ENCODE measurements around the gene VPS11. TPM values are rescaled to one million over a fixed set of nuclear protein-coding genes. Genes with fewer than 3 reads are reported as not detected.
"Not testable (repeated sequence)": the region's sequence is repeated elsewhere in the genome, so short reads cannot be mapped to it uniquely, and the experiment has no call there.

VPS11 gene
- total RNA-seq, 1 donor from 2014 or later: 23.0 TPM

DNA sequence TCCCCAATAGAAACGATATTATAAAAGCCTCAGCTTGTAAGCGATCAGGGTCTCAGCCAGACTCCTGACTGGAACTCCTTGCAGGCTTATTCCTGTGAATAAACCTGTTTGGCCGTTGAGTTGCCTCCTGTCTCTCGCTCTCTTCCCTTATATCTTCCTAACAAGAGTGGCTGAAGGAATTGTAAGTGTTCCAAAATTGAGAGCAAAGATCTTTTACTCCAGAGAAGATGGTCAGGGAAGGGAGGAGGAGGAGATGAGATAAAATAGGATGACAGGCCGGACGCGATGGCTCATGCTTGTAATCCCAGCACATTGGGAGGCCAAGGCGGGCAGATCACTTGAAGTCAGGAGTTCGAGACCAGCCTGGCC lies 35.7 kb upstream of the VPS11 start:
- DNase-seq (no peak), ATAC-seq (no peak)
- intact Hi-C loops (cut with micrococcal nuclease): no loop called here

DNA sequence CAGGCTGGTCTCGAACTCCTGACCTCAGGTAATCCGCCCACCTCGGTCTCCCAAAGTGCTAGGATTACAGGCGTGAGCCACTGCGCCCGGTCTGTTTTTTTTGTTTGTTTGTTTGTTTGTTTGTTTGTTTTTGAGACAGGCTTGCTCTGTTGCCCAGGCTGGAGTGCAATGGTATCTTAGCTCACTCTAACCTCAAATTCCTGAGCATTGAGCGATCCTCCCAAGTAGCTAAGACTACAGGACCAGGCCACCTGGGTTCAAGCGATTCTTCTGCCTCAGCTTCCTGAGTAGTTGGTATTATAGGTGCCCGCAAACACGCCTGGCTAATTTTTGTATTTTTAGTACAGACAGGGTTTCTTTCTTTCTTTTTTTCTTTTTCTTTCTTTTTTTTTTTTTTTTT lies 34.2 kb upstream of the VPS11 start:
- intact Hi-C loops (cut with micrococcal nuclease); ATAC-seq; DNase-seq: not testable (repeated sequence)

DNA sequence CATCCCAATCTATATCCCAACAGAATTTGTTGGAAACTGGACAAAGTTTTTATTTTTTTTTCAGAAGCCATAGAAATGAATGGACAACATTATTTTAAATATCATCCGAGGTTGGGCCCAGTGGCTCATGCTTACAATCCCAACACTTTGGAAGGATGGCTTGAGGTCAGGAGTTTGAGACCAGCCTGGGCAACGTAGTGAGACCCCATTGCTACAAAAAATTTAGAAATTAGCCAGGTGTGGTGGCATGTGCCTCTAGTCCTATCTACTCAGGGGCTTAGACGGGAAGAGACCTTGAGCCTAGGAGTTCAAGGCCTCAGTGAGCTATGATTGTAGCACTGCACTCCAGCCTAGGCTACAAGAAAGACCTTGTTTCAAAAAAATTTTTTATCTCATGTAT lies 32.8 kb upstream of the VPS11 start:
- intact Hi-C loops (cut with micrococcal nuclease): no loop called here
- no peak for DNase-seq
- no peak for ATAC-seq

DNA sequence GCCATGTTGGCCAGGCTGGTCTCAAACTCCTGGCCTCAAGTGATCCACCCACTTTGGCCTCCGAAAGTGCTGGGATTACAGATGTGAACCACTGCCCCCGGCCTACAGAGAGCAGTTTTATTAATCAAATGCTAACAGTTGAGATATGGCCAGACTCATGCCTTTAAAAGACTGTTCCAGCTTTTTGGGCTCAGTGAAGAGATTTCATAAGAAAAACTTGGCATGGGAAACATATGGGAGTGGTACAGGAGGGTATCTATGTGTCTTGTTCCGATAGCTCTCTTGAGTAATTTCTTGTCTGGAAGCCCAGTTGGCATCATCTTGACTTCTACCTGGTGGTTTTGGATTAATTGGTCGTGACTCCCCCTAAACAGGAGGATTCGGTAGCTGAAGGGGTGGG lies 28.7 kb upstream of the VPS11 start:
- intact Hi-C loops (cut with micrococcal nuclease): no loop called here
- no peak for ATAC-seq
- no peak for DNase-seq

DNA sequence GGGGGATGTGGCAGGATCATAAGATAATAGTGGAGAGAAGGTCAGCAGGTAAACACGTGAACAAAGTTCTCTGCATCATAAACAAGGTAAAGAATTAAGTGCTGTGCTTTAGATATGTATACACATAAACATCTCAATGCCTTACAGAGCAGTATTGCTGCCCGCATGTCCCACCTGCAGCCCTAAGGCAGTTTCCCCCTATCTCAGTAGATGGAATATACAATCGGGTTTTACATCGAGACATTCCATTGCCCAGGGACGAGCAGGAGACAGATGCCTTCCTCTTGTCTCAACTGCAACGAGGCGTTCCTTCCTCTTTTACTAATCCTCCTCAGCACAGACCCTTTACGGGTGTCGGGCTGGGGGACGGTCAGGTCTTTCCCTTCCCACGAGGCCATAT lies 28.1 kb upstream of the VPS11 start:
- DNase-seq; intact Hi-C loops (cut with micrococcal nuclease); ATAC-seq: not testable (repeated sequence)

- intact Hi-C loops (cut with micrococcal nuclease): no loop called here
- DNase-seq (no peak), ATAC-seq (no peak)
These were observed 25.6 kb upstream of the VPS11 start for GRCh38 chr11:119041821-119042514.

GRCh38 chr11:119042927-119043326 lies 24.7 kb upstream of the VPS11 start:
- DNase-seq: no peak
- intact Hi-C loops (cut with micrococcal nuclease): no loop called here
- no peak for ATAC-seq

- no peak for ATAC-seq
- intact Hi-C loops (cut with micrococcal nuclease): no loop called here
These were observed 22.9 kb upstream of the VPS11 start for GRCh38 chr11:119044708-119045107.

DNA sequence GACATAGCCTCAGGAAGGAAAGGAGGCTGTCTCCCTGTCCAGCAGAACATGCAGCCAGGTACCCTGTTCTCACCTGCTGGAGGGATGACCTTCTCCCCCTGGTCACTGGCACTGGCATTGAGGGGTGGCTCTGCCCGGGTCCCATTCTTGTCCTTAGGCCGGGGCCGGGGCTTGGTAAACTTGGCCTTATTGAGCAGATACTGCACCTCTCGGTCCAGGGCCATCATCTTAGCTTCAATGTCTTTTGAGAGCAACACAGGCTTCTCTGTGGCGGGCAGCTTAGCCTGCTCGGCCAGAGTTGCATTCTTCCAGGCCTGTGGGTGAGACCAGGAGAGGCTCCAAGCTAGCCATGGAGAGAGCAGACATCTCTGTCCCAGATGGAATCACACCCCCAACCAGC lies 21.1 kb upstream of the VPS11 start:
- DNase-seq: no peak
- no peak for ATAC-seq
- intact Hi-C loops (cut with micrococcal nuclease): no loop called here

More at GRCh38 chr11:119044708-119045107, 22.9 kb upstream of the VPS11 start:
- DNase-seq: no peak

DNA sequence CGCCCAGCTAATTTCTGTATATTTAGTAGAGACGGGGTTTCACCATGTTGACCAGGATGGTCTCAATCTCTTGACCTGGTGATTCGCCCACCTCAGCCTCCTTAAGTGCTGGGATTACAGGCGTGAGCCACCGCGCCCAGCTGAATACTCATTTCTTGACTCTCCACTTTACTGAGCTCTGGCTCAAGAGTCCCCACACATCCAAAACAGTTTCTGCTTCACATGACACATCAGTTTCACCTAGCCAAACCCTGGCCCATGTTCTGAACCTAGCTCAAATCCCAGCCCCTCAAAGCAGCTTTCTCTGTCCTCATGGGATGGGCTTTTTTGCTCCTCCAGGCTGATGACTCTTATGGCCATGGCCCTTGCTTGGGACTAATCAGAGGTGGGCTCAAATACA lies 20.4 kb upstream of the VPS11 start:
- intact Hi-C loops (cut with micrococcal nuclease): no loop called here
- ATAC-seq (no peak), DNase-seq (no peak)

DNA sequence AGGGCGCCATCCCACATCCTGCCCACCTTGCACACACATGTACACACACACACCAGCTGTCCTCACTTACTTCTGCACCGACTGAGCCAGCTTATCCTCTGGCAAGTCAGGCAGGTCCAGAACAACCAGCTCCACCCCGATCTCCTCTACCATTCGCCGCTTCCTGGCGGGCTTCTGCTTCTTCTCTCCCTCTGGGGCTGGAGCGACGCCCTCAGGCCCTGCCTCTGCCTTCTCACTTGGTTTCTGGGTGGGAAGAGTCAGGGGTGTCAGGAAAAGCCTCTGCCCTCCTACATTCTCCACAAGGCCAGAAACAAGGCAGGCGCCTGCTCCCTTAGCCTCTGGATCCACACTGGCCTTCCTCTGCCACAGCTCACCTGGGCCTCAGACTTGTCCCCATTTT lies 19.0 kb upstream of the VPS11 start:
- DNase-seq (no peak), ATAC-seq (no peak)
- intact Hi-C loops (cut with micrococcal nuclease): no loop called here

- intact Hi-C loops (cut with micrococcal nuclease): no loop called here
- ATAC-seq: no peak
- no peak for DNase-seq
These were observed 18.5 kb upstream of the VPS11 start for GRCh38 chr11:119049081-119049480.

DNA sequence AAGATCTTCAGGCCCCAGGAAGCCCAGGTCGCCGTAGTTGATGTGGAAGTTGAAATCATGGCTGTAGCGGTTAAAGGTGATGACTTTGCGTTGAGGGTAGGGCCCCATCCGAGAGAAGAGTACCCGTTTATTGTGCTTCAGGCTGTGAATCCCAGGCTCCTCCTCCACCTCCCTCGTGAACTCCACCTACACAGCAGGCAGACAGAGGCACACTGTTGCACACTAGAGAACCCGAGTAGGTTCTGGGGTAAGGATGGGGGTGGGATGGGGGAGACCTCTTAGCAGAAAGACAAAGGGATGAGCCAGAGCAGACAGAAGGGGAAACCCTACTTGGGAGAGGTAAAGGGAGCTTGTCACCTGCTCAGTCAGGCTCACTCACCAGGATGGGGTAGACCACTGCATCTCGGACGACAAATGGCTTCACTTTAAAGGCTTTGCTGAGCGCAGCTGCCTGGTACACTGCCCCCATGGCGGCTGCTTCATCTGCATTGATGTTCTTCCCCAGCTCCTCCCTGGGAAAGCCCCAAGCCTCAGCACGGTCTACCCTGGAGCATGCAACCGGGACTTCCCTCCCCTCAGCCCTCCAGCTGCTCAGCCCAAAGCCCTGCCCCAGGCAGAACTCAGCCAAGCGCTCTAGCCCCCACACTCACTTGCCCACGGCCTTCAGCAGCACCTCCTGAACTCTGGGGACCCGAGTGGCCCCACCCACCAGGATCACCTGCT lies 16.0 kb upstream of the VPS11 start:
- intact Hi-C loops (cut with micrococcal nuclease): no loop called here
- ATAC-seq (no peak), DNase-seq (no peak)

- no peak for DNase-seq
- intact Hi-C loops (cut with micrococcal nuclease): no loop called here
- ATAC-seq: no peak
These were observed 15.3 kb upstream of the VPS11 start for GRCh38 chr11:119052163-119052814.

GRCh38 chr11:119054418-119054817 lies 13.2 kb upstream of the VPS11 start:
- intact Hi-C loops (cut with micrococcal nuclease): no loop called here
- no peak for ATAC-seq
- DNase-seq: no peak

- ATAC-seq (no peak), DNase-seq (no peak)
- intact Hi-C loops (cut with micrococcal nuclease): no loop called here
These were observed 11.7 kb upstream of the VPS11 start for GRCh38 chr11:119055901-119056300.

DNA sequence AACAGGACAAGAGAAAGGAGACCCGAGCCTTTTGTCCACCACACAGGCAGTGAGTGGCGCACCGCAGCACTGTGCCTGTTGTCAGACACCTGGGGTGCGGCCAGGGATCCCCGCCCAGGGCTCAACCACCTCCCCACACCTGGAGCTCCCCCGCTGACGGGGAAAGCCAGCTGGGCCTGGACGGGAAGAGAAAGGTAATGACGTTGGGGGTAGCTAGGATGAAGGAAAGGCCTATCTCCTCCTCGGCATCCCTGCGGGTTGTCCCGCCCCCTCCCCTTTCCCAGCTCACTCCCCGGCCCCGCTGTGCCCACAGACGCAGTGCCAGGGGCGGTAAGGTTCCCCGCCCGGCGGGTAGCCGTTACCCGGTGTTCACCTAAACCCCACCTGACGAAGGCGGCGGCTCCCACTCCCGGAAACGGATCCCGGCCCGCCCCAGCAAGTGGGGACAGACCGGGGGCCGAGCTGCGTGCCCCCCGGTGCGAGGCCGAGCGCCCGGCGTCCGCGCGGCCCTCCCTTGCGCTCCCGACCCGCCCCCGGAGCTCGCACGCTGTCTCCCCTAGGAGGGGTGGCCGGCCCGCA lies 11.1 kb upstream of the VPS11 start:
- DNase-seq: peak; percentile 42
- peak; percentile 10 for ATAC-seq
- intact Hi-C loops (cut with micrococcal nuclease): no loop called here

GRCh38 chr11:119057000-119057769 lies 10.4 kb upstream of the VPS11 start, which contains the start of gene HYOU1:
Gene HYOU1 (minus strand): TSS chr11:119057205. CDS start chr11:119056160, 1,045 bp downstream.
- DNase-seq: peak; percentile 99
- peak; percentile 97 for ATAC-seq
- intact Hi-C loops (cut with micrococcal nuclease): no loop called here

- ATAC-seq; DNase-seq; intact Hi-C loops (cut with micrococcal nuclease): not testable (repeated sequence)
These were observed 8.5 kb upstream of the VPS11 start for GRCh38 chr11:119059128-119059527.

All from left ventricle myocardium superior (tissue), 1 donor.